Anterior cingulate cortex (tissue), 58 donors: ENCODE measurements around the gene CTAGE15.
"Not testable (repeated sequence)": the region's sequence is repeated elsewhere in the genome, so short reads cannot be mapped to it uniquely, and the experiment has no call there.

Source experiments
- DNase-seq, 58 donors: peaks; one replicate each; lab custom pipeline; 2025; lab: John Stamatoyannopoulos, UW

The CTAGE15 gene, protein sequence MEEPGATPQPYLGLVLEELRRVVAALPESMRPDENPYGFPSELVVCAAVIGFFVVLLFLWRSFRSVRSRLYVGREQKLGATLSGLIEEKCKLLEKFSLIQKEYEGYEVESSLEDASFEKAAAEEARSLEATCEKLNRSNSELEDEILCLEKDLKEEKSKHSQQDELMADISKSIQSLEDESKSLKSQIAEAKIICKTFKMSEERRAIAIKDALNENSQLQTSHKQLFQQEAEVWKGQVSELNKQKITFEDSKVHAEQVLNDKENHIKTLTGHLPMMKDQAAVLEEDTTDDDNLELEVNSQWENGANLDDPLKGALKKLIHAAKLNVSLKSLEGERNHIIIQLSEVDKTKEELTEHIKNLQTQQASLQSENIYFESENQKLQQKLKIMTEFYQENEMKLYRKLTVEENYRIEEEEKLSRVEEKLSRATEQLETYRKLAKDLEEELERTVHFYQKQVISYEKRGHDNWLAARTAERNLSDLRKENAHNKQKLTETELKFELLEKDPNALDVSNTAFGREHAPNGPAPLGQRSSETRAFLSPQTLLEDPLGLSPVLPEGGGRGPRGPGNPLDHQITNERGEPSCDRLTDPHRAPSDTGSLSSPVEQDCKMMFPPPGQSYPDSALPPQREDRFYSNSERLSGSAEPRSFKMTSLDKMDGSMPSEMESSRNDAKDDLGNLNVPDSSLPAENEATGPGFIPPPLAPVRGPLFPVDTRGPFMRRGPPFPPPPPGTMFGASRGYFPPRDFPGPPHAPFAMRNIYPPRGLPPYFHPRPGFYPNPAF

DNA sequence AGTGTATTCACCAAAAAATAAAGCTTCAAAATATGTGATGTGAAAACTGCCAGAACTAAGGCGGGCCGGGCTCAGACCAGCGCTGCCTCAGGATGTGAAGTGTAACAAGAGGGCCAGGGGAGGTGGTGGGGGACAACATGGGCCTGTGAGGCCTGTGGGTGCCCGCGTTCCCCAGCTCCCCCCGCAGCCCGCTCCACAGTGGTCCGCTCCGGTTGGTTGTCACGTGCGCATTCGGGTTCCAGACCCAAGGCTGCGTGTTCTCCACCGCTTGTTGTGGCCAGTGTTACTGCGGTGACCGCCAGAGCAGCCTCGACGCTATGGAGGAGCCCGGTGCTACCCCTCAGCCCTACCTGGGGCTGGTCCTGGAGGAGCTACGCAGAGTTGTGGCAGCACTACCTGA, at the start of gene CTAGE15:
TSS of gene CTAGE15 (plus strand) at position 301 of the 400 bp plus-strand sequence. CDS start at position 318, 17 bp downstream.
- not testable (repeated sequence) for DNase-seq

DNA sequence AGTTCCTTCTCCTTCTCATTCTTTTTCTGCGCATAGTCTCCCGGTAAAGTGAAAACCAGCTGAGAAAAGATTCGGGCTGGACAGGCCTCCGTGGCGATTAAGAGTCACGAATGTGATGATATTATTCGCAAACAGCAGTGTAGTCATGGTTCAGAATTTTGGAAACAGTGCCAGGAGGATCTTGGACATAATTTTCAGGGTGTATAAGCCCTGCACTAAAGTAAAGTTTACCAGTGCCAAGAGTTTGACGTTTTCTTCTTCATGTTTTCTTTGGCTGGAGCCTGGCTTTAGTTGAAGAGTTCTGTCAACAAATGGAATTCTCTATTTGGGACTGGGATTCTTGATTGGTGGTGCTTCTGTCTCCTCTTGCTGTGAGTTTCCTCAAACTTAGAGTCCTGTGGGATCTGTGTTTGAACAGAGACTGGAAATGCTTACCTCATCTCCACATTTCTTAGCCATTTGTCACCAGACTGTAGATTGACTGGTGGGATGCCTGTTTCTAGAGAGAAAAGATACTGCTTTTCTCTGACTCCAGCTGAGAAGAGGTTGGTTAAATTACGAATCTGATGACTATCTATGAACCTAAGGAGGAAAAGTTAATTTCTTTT, 49.2 kb upstream of the CTAGE15 start:
- not testable (repeated sequence) for DNase-seq

DNA sequence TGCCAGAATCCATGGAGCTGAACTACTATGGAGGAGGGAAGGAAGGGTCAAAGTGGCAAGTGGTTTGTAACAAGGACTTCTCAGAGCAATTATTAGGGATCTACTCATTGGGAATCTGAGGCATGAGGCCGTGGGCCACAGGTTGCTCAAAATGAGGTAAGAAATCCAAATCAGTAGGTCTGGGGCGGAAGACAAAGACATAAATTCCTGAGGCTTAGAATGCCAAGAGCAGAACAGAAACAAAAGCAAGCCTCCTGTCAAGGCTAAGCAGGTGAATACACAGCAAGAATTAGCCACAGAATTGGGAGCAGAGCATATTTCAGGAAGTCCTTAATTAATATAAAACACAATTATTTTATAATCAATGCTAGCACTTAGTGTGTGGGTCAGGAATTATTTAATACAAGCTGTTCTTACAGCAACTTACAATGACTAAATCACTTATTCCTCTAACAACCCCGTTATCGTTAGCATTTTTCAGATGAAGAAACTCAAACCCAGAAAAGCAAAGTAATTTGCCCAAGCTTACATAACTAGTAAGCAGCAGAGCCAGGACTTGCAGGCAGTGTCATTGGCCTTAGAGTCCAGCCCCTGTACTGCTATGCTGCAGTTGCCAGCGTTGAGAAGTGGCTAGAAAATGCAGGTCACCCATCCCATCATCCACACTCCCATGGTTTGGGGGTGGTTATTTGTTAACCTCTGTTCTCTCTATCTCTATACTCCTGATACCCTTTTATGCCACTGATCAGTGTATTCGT, 40.3 kb upstream of the CTAGE15 start:
- not testable (repeated sequence) for DNase-seq

DNA sequence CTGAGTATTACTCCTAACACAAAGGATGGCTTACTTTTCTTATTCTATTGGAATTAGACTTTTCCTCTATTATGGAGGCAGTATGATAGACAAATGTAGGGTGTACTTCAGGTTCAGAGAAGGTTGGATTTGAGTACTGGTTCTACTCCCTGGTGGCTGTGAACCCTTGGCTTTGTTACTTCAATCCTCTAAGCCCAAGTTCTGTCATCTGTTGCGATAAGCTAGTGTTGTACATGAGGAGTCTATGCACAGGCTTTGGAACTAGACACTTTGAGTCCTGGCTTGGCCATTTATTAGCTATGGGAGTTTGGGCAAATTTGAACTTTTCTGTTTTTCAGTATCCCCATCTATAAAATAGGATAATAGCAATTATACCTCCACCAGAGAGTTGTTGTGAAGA, 39.7 kb upstream of the CTAGE15 start:
- not testable (repeated sequence) for DNase-seq

DNA sequence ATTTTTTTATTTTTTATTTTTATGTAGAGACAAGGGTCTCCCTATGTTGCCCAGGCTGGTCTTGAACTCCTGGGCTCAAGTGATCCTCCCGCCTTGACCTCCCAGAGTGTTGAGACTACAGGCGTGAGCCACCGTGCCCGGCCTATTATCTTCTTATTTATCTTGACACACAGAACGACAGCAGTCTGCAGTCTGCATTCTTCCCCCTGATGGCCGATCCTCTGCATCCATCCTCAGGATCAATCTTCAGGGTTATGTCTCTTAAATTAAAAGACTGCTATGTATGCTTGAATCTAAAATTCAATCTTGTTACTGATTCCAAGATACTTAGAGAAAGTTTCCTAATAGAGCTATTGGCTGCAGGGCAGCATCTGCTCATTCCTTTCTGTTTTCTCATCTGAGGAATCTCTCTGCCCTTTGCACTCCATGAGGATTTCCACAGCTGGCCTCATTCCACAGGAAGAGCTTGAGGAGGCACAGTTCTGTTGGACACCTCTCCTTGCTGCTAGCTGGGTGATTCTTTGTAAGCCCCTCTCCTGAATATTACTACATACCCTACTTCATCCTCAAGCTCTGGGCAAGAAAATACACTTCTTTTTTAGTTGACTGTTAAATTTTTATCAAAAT, 38.3 kb upstream of the CTAGE15 start:
- not testable (repeated sequence) for DNase-seq

DNA sequence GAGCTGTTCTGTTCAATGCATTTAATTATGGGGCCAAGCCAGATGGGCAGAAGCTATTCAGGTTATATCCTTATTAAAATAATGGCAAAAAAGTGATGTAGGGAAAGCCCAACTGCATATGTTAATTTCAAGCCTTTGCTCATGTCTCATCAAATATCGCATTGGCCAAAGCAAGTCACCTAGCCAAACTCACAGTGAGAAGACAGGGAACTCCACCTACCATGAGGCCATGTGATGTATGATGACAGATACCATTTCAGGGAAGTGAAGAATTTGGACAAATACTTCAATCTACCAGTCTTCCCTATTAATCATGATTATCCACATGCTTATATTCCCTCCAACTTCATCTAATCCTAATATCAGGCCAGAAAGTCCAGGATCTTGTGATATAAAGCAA, 35.2 kb upstream of the CTAGE15 start:
- not testable (repeated sequence) for DNase-seq

DNA sequence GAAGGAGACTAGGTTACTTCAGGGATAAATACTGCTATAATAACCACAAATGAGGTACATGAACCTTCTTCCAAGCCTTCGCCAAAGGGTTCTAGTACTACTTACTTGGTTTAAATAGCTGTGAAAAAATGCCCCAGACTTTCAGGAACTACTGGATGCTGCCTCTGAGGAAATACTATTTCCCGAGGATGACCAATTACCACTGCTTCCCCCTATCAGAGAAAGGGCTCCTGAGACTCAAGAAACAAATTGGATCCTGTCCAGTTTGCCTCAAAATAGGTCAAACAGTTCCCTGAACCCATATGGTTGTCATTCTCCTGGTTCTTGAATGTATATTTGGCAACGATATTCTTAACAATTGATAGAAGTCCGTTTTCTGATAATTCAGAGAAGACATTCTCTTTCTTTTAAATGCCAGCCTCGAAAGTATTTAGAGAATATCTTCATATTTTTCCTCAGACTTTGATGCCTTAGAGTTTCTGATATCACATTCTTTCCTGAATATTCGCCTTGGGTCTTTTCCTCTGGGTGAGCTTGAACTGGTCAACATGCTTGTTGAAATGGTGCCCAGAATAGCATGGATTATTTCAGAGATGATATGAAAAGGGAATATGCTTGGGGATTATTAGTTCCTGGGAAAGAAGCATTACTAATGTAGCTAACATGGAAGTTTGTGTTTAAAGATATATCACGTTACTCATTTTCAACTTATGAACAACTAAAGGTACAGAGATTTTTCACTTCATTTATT, 28.1 kb upstream of the CTAGE15 start:
- not testable (repeated sequence) for DNase-seq

DNA sequence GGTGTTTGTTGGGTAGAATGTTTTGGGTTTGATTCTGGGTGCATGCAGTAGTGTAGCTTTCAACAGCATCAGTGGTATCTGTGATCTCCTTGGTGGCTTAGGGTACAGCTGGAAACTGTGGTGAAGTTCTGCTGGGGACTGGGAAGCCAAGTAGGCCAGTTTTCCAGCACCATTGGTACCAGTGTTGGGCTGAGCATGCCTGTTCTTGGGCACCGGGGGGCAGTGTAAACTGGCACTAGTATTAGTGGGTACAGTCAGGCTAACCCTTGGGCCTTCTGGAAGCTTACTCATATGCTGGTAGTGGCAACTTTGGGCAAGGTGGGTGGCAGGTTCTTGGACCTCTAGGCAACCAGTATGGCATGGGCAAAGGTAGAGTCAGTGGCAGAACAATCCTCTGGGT, 15.6 kb upstream of the CTAGE15 start:
- not testable (repeated sequence) for DNase-seq

DNA sequence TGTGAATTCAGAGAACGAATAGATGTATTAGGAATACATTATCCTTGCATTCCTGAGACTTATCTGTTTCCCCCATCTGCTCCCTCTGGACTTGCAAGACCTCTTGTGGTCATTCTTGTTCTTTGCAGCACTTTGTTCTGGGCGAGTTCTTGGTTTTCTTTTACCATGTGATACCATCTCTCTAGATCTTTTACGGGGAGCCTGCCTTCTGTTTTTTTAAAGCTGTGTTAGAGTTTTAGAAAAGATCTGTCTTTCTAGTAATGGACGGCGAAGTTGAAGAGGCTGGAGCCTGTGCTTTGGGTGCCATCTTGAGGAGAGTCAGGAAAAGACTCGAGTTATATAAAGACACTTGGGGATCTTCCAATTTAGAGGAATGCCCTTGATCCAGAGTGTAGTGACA, 8.3 kb upstream of the CTAGE15 start:
- DNase-seq: not testable (repeated sequence)

DNA sequence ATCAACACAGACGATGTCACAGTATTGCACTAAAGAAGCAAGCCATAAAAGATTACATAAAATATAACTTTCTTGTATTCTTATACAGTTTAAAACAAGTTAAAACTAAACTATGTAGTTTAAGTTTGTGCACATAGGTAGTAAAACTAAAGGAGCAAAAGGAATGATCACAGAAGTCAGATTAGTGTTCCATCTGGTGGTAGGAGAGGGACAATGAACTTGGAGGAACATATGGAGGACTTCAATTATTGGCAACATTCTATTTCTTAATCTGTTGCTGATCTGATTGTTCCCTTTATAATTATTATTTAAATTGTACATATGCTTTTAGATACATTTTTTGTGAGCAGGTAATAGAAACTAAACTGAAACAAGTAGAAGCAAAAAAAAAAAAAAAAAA, 5.6 kb upstream of the CTAGE15 start:
- not testable (repeated sequence) for DNase-seq

DNA sequence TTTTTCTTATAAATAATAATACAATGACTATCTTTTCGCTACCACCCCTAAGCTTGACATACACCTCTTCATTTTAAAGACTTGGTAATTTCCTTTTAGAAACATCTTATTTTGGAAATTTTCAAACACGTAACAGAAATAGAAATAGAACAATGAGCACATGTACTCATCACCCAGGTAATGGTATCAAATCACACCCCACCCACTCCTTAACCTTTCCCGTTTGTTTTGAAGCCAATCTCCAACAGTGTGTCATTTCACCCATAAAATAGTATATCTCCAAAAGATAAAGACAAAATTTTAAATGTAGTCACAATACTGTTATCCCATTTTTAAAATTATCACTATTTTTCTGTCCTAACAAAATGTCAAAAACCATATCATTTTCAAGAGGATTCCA, 16.6 kb downstream of the CTAGE15 start:
- not testable (repeated sequence) for DNase-seq

DNA sequence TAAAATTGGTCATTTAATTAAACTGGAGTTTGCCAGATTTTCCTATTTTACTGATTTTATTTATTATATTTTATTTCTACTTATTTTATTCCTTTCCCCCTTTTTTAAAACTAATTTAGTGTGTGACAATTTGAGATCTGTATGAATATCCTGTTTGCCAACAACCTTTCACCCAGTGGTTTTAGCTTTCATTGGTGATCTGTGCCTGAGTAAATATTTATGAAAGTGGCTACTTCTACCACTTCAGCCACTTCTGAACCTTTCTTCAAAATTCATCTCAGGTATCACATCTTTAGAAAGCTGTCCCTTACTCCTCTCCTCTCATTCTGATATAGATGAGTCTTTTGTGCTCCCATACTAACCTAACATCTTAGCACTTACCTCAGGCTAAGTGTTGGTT, 18.3 kb downstream of the CTAGE15 start:
- not testable (repeated sequence) for DNase-seq

DNA sequence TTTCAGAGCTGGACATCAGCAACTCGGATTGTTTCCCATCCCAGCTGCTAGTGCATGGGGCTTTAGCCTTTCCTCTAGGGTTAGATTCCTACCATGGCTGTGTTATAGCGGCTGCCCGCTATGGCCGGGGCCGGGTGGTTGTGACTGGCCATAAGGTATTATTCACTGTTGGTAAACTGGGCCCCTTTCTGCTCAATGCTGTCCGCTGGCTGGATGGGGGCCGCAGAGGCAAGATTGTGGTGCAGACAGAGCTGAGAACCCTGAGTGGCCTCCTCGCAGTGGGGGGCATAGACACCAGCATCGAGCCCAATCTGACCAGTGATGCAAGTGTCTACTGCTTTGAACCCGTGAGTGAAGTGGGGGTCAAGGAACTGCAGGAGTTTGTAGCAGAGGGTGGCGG, 26.5 kb downstream of the CTAGE15 start:
- DNase-seq: not testable (repeated sequence)

DNA sequence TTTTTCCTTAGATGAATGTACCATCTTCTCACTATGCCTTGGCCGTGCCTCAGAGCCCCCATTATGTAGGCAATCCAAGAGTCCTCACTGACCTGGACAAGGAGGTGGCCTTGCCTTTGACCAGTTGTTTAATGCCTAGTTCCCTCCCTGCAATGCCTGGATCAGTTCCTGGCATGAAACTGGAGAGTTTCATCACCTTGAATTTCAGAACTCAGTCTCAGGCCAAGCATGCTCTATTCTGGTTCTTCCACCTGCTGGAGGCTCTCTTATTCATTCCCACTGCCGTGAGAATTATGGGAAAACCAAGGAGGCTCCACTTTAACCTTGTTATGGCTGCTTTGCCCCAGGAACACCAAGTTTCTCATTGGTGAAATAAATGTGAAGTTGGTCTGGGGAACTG, 31.9 kb downstream of the CTAGE15 start:
- not testable (repeated sequence) for DNase-seq

DNA sequence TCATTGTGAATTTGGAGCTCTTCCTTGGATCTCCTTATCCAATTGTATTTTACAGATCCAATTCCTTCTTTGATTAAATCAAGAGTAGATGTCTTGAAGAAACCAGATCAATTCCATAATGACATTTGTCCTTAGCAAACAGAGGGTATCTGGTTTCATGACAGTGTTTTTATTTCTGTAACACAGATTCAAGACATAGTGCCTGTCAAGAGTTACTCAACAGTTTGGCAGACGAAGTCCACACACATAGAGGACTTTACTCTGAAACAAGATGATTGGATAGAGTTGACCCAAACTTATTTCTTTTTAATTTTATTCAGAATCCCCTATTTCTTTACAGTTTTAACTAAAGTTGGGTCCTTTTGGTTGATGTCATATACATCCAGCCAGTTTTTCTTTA, 34.5 kb downstream of the CTAGE15 start:
- not testable (repeated sequence) for DNase-seq

DNA sequence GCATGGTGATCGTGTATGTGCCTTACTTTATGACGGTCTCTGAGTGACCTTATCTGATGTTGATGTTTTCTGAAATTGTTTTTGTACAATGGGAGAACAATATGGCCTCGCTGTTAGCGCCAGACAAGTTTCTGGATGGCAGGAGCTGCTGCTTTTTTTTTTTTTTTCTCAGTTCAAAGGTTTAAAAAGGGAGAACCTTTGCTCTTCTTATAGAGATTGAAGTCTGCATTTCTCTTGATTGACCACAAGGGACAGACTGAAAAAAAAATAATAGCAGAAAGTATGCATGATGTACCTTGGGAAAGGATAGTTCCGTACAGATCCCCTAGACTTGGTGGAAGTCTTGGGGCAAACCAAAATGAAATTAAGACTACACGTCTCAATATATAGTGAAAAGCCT, 43.9 kb downstream of the CTAGE15 start:
- DNase-seq: not testable (repeated sequence)

DNA sequence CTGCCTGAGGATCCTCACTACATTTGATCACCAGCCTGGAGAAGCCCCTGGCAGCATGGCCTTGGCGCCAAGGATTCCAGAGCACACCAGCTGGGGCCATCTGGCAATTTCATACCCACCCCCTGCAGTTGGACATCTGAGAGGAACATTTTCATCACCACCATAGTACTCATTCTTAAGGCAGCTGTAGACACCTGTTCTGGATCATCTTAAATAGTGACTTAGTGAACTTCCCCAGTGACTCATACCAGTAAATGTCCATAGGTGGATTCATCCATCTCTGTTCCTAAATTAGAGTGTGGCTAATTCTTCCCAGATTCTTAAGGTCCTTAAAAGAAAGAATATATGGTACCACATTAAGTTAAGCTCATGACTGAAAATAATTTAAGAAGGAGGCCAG, 45.6 kb downstream of the CTAGE15 start:
- not testable (repeated sequence) for DNase-seq

DNA sequence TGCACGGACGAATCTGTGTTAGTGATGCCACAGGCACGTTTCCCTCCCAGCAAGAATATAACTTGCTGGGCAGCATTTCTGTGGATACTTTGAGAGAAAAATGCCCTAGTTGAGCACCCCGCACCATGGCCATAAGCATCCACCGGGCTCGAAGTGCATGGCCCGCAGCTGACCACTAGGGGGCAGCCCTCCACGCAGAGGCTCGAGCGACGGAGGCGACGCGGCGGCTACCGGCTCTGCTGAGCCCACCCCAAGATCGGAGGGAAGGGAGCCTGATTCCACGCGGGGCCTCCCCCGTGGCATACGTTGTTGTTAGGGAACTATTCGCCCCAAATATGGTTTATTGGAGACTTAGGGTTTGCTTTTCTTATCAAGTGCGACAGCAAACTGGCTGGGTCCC, 48.5 kb downstream of the CTAGE15 start:
- DNase-seq: not testable (repeated sequence)

DNA sequence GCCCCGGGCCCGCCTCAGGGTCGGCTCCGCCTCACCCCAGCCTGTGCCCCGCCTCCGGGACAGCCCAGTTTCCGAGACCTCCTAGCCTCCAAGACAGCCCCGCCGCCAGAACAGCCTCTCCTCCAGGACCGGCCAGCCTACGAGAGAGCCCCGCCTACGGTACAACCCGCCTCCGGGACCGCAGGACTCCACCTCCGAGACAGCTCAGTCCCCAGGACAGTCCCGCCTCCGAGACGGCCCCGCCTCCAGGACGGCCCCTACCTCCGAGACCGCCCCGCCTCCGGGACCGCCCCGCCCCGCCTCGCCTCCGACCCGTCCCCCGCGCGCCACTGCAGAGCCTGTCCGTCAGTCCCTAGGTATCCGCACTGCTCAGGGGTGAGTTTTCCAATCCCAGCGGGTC, 49.0 kb downstream of the CTAGE15 start, which contains the start of gene TCAF2:
TSS of gene TCAF2 (plus strand) at position 329 of the 400 bp plus-strand sequence.
- DNase-seq: not testable (repeated sequence)
